ENCODE results near the gene RFPL2. TPM values are rescaled to one million over a fixed set of nuclear protein-coding genes. Genes with fewer than 3 reads are reported as not detected.

Gene RFPL2
- not detected for total RNA-seq

- intact Hi-C loops (cut with DNase I; ENCODE audit: low total_unique reads), result no loop called here
- no peak for TF ChIP-seq POLR2A (IDR thresholded peaks at IDR 0.05)
- TF ChIP-seq CTCF (IDR thresholded peaks at IDR 0.05), result no peak
- Histone ChIP-seq H3K27ac (no peak within 1 kb of the TSS), H3K27me3 (peaks cover 0 to 8% of the 10 kb centered on the region in 2 donors), H3K4me1 (no peaks in the 10 kb centered on the region), H3K9me3 (no peaks in the 10 kb centered on the region), H3K4me3 (no peak within 1 kb of the TSS), H3K36me3 (no peaks in the 10 kb centered on the region)
- DNase-seq, result no peak
Observed at GRCh38 chr22:32204856-32205722, at the start of gene RFPL2. TSS of gene RFPL2 (minus strand) at chr22:32205073. CDS start at chr22:32202451, 2,622 bp downstream.

- no peaks in the 10 kb centered on the region for H3K36me3 ChIP-seq
- H3K9me3 ChIP-seq, result no peaks in the 10 kb centered on the region
- no peaks in the 10 kb centered on the region for H3K27me3 ChIP-seq
- H3K27ac ChIP-seq, result no peak overlapping the region
- H3K4me3 ChIP-seq, result no peak overlapping the region
- DNase-seq, result no peak
- intact Hi-C loops (cut with DNase I; ENCODE audit: low total_unique reads), result no loop called here
- no peaks in the 10 kb centered on the region for H3K4me1 ChIP-seq
- TF ChIP-seq CTCF (IDR thresholded peaks at IDR 0.05) (no peak), POLR2A (IDR thresholded peaks at IDR 0.05) (no peak)
Observed at GRCh38 chr22:32249231-32249630, 44.4 kb upstream of the RFPL2 start.

- Histone ChIP-seq H3K27ac (no peak overlapping the region), H3K4me3 (no peak overlapping the region), H3K36me3 (no peaks in the 10 kb centered on the region), H3K9me3 (no peaks in the 10 kb centered on the region), H3K4me1 (no peaks in the 10 kb centered on the region), H3K27me3 (no peaks in the 10 kb centered on the region)
- intact Hi-C loops (cut with DNase I; ENCODE audit: low total_unique reads), result no loop called here
- DNase-seq, result no peak
- TF ChIP-seq POLR2A (IDR thresholded peaks at IDR 0.05) (no peak), CTCF (IDR thresholded peaks at IDR 0.05) (no peak)
Observed at GRCh38 chr22:32248276-32248675, 43.4 kb upstream of the RFPL2 start.

- no peaks in the 10 kb centered on the region for H3K9me3 ChIP-seq
- no peak overlapping the region for H3K27ac ChIP-seq
- no peak overlapping the region for H3K4me3 ChIP-seq
- no peaks in the 10 kb centered on the region for H3K27me3 ChIP-seq
- no peak for DNase-seq
- intact Hi-C loops (cut with DNase I; ENCODE audit: low total_unique reads), result no loop called here
- H3K36me3 ChIP-seq, result no peaks in the 10 kb centered on the region
- H3K4me1 ChIP-seq, result no peaks in the 10 kb centered on the region
- TF ChIP-seq POLR2A (IDR thresholded peaks at IDR 0.05), result no peak
- TF ChIP-seq CTCF (IDR thresholded peaks at IDR 0.05), result no peak
Observed at GRCh38 chr22:32246166-32246565, 41.3 kb upstream of the RFPL2 start.

GRCh38 chr22:32245042-32245441 lies 40.2 kb upstream of the RFPL2 start:
- H3K4me3 ChIP-seq, result no peak overlapping the region
- no peaks in the 10 kb centered on the region for H3K27me3 ChIP-seq
- H3K9me3 ChIP-seq, result no peaks in the 10 kb centered on the region
- DNase-seq, result no peak
- no peaks in the 10 kb centered on the region for H3K36me3 ChIP-seq
- H3K4me1 ChIP-seq, result no peaks in the 10 kb centered on the region
- TF ChIP-seq POLR2A (IDR thresholded peaks at IDR 0.05), result no peak
- no peak for TF ChIP-seq CTCF (IDR thresholded peaks at IDR 0.05)
- H3K27ac ChIP-seq, result no peak overlapping the region
- intact Hi-C loops (cut with DNase I; ENCODE audit: low total_unique reads), result no loop called here
